Measurements from ENCODE around the gene TPO.
"Not testable (repeated sequence)": the region's sequence is repeated elsewhere in the genome, so short reads cannot be mapped to it uniquely, and the experiment has no call there.

TPO gene

DNA sequence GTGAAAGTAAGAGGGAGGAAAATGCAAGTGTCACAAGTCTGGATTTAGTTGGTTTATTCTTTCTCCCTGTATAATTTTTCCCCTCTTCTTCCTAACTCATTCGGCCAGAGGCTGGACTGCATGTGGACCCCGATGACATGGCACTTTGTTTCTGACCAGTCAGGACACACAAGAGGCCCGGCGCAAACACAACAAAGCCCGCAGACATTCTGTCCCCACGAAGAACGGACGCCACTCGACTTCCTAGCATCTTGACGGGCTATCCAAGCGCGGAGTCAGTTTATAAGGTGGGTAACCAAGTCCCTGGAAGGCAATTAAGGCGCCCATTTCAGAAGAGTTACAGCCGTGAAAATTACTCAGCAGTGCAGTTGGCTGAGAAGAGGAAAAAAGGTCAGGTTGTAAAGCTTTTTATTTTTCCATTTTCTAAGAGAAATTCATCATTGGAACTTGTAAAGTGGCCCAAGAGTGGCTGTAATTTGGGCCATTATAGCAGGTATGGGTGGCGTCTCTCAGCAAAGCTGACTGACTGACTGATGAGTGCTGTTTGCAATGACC, at the start of gene TPO:
Gene TPO (plus strand): TSS at position 308 of the 555 bp plus-strand sequence. CDS start 946 bp downstream, outside the sequence.
- no peak for DNase-seq

DNA sequence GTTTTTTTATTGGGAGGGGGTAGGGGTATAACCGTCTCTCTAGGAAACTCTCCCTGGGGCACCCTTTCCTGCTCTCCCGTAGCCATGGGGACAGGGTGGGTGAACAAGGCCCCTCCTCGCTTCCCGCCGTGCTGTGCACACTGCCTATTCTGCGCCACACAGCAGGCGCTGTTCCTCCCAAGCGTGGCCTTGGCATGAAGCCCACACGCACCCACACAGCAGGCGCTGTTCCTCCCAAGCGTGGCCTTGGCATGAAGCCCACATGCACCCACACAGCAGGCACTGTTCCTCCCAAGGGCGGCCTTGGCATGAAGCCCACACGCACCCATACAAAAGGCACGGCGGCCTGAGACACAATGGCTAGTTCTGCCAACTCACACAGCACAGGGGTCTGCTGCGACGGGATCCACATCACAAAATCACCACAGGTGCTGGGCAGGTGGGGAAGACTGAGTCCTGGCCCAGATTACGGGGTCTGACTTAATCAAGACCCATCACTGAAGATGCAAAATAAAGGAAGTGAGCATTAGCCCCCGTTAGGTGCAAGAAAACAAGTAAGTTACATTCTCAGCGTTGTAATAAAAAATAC, 46.6 kb upstream of the TPO start:
- peak in 52 of 58 donors; percentile 17 to 97 (median 67) for DNase-seq

DNA sequence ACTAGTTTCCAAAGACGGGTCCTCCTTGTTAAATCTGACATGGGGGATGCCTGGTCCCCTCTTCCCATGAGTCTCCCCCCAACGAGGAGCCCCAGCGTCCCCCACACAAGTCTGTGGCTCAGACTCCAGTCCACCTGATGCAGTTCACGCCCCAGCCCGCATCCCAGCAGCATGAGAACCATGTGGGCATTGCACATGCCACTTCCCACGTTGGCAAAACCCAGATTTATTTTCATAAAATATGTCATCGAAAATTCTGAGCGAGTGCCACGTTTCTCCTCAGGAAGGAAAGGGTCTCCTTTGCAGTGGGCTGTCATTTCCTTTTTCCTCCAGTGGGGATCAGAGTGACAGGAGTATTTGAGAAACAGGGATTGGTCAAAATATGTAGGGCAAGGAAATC, 45.7 kb upstream of the TPO start:
- no peak for DNase-seq

DNA sequence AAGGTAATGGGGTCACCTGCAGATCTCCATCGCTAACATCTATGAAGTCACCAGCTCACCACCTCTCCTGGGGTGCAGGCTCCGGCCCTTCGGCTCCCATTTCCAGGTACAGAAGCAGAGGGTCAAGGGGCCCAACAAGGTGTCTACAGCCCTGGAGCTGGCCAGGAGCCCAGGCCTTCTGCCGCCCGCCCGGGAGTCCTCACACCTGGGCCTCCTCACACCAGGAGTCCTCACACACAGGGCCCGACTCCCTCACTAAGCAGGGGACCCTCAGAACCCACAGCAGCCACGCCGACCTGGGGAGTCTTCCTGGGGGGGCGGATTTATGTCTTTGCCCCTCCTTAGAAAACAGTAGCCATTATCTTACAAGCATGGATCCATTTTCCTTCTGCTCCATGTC, 43.4 kb upstream of the TPO start:
- no peak for DNase-seq

DNA sequence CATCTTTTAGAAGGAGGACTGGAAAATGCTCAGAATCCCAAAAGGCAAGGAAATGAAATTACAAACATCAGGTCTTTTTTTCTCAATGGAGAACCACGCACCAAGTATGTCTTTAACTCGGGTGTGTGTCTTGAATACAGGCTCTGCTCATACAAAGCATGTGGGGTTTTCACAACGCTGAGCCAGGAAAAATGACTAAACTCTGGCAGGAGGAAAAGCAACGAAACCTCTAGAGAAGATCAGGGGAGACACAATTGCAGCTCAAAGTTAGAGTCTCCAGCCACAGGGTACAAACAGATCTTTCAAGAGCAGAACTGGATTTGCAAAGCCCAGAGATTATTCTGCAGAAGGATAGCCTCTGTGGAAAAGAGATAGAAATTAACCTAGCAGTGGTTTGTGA, 42.8 kb upstream of the TPO start:
- peak in 1 of 58 donors; percentile 5 for DNase-seq

DNA sequence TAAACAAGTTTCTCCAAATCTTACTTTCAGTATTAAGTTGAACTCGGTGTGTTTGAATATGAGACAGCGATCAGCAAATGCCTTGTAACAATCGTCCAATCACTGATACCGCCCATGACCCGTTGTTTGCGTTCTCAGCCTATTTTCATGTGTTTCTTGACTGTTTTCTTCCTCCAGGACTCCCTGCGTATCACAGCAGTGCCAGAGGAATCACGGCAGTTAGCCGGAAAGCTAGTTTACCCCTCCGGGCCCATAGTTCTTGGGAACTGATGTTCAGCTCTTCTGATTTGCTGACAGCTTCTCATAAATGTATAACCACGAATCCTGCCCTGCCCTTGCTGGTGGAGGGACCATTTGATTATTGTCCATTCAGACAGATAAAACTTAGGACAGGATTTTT, 42.2 kb upstream of the TPO start:
- no peak for DNase-seq

DNA sequence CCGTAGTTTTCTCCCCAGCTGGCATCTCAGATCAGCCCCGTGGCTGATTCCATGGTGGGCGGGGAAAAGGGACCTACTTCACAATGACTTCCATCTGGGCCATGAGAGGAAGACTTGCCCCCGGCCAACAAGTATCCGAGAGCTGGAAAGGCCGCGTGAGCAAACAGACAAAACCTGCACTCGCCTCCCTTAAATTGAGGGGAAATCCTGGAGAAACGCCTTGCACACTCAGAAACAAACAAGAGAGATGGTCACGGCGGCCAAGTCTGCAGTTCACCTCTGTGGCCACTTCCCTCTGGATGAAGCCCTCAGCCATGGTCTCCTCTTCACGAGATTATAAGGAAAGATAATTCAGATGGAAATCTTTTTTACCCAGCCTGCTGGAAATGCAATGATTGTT, 39.4 kb upstream of the TPO start:
- DNase-seq: no peak

DNA sequence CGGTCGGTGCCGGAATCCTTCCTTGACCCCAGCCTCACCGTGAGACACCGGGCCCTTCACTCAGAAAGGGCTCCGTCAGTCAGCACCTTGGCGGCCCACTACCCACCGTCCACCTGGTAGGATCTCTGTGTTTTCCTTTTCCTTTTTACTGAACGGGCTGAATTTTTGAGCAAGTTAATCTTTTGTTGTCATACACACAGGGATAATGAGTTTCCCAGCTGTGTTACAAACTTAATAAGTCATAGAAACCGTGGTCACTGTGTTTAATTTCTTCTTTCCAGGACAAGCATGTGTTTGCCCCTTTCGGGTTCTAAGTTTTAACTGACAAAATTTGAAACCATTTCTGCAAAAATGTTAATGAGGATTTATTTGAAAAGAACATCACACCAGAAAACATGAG, 39.0 kb upstream of the TPO start:
- DNase-seq: no peak

DNA sequence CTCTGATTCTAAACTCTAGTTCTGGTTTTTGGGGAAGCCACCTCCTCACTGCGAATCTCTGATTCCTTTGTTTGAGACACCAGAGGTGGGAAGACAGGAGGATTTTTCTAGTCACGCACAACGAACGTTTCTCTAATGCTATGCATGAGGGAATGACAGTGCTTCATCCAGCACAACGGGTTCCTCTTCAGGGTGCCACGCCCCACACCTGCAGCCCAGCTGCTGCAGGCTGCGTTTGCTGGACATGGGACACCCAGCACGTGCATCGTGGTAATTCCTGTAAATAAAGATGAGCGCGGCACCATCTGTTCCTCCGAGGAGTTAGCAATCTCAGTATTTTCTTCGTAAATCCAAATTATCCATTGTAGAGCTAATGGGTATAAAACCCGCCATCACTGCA, 37.5 kb upstream of the TPO start:
- no peak for DNase-seq

DNA sequence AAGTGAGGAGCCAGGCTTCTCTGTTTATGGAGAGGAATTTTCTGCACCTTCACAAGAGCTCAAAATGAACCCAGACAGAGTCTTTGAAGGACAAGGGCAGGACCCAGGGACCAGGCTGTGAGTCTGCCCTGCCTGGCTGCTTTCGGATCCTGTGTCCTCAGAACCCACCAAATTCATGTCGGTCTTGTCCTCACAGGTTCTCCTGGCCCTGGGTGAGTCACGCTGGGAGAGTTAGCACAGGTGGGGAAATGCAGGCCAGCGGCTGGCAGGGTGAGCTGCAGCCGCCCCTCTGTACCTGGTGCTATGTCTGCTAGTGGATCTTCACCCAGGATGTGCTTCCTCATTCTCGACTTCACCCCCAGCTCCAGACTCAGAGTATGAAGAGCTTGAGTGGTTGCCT, 35.8 kb upstream of the TPO start:
- DNase-seq: no peak

DNA sequence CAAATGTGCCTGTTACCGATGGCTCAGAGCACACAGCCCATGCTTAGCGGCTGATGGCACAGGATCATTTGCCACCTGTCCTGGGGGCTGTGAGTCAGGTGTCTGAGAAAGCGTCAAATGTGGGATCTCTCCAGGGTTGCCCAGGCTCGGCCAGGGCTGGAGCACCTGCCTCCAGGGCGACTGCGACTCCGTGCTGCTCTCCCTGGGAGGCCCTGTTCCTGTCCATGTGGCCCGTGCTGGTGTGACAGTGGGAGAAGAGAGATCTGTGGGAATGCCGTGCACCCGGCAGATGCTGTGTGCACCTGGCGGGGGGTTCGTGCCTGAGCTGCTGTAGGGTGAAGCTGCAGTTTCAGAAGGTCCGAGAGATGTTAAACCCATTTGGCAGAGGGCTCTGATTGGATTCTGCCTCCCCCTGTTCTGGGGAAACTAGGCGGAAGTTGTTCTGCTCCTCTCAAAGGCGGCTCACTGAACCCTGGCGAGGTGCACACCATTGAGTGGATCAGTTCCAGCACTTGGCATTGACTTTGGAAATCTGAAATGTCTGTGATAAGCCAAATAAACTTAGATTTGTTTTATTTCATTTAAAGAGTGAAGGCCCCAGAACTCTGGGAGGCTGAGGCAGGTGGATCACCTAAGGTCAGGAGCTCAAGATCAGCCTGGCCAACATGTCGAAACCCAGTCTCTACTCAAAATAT, 34.7 kb upstream of the TPO start:
- no peak for DNase-seq

DNA sequence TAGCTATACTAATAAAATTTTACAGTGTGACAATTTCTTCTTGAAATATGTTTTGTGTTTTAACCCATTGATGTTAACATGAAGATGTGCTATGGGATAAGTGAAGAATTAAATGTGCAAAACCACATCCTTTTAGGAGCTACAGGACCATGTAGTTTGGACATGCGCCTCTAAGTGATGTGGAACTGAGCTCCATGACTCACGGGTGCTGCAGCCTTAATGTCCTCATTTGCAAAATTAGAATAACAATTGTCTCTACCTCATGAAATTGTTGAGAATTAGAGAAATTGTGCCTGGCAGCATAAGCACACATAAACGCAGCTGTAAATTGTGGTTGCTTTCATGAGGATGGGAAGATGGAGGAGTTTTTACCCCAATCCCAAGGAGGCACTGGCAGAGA, 31.6 kb upstream of the TPO start:
- no peak for DNase-seq

DNA sequence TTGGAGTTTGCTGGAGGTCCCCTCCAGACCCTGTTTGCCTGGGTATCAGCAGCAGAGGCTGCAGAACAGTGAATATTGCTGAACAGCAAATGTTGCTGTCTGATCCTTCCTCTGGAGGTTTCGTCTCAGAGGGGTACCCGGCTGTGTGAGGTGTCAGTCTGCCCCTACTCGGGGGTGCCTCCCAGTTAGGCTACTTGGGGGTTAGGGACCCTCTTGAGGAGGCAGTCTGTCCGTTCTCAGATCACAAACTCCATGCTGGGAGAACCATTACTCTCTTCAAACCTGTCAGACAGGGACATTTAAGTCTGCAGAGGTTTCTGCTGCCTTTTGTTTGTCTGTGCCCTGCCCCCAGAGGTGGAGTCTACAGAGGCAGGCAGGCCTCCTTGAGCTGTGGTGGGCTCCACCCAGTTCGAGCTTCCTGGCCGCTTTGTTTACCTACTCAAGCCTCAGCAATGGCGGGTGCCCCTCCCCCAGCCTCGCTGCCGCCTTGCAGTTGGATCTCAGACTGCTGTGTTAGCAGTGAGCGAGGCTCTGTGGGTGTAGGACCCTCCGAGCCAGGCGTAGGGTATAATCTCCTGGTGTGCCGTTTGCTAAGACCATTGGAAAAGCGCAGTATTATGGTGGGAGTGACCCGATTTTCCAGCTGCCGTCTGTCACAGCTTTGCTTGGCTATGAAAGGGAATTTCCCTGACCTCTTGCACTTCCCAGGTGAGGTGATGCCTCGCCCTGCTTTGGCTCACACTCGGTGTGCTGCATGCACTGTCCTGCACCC, 25.1 kb upstream of the TPO start:
- DNase-seq: not testable (repeated sequence)

DNA sequence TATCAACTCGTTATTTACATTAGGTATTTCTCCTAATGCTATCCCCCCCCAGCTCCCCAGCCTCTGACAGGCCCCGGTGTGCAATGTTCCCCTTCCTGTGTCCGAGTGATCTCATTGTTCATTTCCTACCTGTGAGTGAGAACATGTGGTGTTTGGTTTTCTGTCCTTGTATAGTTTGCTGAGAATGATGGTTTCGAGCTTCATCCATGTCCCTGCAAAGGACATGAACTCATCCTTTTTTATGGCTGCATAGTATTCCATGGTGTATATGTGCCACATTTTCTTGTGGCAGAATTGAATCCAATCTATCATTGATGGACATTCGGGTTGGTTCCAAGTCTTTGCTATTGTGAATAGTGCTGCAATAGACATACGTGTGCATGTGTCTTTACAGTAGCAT, 23.1 kb upstream of the TPO start:
- DNase-seq: not testable (repeated sequence)

DNA sequence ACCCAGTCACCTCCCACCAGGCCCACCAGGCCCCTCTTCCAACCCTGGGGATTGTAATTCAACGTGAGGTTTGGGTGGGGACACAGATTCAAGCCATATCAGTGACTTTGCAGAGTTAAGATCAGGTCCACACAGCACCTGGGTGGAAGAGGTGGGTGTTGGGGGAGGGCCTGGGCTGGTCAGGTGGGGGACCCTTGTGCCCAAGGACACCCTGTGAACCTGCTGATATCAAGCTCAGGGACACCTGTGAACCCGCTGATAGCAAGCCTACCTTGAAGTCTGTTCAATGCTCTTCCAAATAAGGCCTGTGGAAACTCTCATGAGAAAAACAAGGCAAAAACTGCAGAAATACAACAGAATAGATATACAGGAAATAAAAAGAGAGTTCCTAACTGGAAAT, 19.9 kb upstream of the TPO start:
- no peak for DNase-seq

DNA sequence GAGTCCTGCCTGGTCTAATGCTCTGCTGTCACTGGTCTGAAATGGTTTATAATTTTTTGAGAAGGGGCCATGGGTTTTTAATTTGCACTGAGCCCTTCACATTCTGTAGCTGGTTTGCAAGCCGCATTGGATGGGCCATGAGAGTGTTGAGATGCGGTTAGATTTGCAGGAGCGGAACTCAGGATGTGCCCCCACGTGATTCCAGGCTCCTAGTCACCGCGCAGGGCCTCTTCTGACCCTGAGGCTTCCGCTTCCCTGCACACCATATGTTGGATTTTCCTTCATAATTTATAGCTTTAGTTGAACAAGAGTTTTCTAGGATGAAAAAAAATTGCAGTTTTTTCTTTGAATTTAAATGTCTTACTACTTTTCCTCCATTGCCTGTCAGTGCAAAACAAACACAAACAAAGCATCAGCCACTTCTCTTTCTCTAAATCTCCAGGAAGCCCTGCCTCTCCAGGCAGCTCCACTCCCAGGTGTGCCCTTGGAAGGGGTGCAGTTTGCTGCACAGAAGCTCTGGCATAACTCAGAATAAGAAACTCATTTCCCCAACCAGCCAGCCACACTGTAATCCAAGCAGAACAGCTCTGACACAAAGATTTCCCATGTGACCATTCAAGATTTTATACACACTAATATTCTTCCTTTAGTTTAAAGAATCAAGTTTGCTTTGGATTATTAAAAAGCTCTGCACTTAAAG, 18.4 kb upstream of the TPO start:
- no peak for DNase-seq

DNA sequence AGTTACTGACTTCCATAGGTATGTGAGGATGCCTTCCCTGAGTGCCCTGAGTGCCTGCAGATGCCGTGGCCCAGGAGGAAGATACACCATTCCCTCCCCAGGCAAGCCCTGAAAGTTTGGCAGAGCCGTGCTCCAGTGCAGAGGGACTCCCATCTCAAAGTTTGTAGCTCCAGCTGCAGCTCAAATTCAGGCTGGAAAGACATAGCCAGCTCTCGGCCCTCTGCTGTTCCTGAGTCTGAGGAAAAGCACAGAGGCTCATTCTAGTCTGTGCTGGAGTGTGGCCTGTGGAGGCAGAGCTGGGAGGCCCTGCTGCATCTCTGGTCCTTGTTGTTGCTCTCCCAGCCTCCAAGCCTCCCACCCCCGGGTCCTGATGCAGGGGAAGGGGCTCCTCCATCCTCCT, 15.9 kb upstream of the TPO start:
- DNase-seq: no peak

DNA sequence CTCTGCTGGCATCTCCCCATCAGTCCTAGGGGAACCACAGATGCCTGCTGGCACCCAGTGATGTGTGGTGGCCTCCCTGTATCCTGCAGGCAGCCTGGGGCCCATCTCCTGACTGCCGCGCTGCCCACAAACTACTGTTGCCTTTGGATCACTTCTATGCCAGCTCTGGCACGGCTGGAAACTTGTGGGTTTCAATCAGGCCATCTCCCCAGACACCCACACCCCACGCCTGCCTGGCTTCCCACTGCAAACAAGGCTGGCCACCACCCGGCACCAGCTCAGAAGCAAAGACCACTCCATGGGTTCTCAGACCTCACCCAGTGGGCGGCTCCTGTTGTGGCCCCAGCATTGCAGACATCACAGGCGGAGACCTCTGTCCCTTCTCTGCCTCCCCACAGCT, 15.1 kb upstream of the TPO start:
- no peak for DNase-seq

DNA sequence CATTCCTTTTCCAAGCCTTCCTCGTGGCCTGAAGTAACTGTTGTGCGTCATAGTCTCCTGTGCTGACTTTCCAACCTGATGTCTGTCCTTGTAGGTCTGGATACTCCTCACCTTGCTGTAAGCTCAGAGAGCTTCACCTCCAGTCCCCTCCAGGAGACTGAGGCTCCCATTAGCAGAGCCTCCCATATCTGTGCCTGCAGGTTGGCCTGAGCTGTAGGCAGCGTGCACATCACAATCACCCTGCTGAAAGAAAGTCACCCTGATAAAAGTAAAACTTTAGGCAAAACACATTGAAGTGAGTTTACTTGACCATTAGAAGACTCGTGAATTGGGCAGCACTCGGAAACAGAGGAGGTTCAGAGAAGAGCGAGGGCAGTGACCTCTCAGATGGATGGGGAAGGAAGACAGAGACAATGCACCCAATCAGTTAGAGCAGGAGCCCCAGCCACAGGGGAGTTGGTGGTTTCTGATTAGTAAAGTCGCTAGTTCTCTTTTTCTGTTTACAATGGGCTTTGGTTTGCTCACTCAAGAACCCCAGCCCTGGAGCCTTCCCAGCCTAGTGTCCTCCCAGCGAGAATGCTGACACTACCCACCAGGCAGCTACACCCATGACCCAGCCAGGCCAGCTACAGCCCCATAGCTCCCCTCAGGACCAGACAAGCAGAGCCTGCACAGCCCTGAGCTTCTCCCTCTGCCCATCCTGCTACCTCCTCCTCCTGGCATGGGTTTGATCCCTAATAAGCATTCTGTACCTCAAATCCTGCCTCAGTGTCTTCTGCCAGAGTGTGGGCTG, 12.1 kb upstream of the TPO start:
- DNase-seq: no peak

DNA sequence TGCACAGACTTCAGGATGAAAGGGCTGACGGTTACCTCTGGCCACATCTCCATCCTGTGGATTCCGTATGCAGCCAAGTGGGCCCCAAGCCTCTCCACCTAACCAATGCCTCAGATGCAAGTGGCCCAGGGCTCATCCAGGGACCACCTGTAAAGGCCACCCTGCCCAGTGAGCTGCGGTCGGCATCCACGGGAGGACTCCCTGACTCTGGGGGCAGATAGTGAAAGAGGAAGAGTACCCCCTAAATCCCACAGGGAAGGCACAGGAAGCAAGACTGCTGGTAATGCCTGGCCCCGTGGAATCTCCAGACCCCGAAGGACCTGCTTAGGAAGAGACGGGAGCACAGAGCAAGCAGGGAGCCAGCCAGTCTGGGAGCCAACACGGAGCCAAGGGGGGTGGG, 11.2 kb upstream of the TPO start:
- no peak for DNase-seq

DNA sequence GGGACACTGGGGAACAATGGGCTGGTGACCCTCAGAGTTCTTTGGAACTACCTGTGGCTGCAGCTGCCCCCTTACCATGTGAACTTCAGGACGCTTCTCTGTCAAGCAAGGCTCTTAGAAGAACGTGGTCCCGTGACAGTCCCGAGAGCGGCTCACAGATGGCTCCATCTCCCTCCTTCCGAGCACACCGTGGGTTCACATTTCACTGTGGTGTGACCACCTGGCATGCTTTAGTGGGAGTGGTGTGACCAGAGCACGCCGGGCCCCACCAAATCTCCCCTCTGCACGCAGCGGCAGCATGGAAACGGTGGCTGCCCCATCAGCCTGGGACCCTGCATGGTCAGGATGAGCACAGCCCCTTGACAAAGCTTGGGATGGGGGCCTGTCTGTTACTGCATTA, 9.7 kb upstream of the TPO start:
- no peak for DNase-seq

Measured in anterior cingulate cortex (tissue), 58 donors.